GM23248 (cell line): Measurements from ENCODE around the gene BYSL.

Source experiments
- EZH2 ChIP-seq: fragments of 200-600 bp; sonication (generic); IDR thresholded peaks from 2 replicates; pipeline ENCODE4 v1.6.1; 2018; ENCODE audit warnings: antibody characterized with exemption, mild to moderate bottlenecking; ENCODE audit not compliant: insufficient read depth, poor library complexity, severe bottlenecking
- EZH2phosphoT487 ChIP-seq: fragments of 200-600 bp; sonication (generic); IDR thresholded peaks from 2 replicates; pipeline ENCODE4 v1.6.1; 2018; ENCODE audit warnings: antibody characterized with exemption, moderate library complexity, mild to moderate bottlenecking, low read depth; ENCODE audit not compliant: insufficient read depth

DNA sequence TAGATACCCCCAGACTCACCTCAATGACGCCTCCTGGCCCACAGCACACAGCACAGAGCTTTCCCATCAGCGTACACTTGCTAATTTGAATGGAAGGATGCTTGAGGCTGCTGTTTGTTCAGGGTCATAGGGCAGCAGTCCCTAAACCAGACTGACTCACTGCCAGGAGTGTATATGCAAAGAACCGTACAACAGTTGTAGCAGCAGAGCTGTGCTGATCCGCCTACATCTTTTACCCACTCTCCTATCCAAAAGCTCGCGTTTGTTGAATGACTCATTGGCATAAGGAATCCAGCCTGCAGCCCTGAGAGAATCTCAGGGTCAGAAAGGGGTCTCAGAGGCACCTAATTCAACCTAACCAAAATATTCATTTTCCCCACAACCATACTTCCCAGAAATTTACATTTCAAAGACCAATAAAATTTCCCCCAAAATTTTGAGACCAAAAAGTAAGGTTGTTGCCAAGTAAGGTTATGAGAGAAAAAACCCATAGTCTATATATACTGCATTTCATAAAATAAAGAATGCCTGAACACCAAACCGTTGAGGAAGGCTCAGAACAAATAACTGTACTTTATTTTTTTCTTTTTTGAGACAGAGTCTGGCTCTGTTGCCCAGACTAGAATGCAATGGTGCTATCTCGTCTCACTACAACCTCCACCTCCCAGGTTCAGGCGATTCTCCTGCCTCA lies 55.6 kb downstream of the BYSL start:
- TF ChIP-seq EZH2 = no peak
- TF ChIP-seq EZH2phosphoT487 = no peak
